ENCODE results near the gene ZNF782.
"Not testable (repeated sequence)": the region's sequence is repeated elsewhere in the genome, so short reads cannot be mapped to it uniquely, and the experiment has no call there.

ZNF782 gene

GRCh38 chr9:96871176-96871575 lies 16.9 kb upstream of the ZNF782 start:
- FAIRE-seq, result no peak
- DNase-seq (ENCODE audit: insufficient read length), result no peak
- TF ChIP-seq POLR2A (IDR thresholded peaks at IDR 0.05; ENCODE audit: low read depth, low read length) (no peak), TAF1 (IDR thresholded peaks at IDR 0.05; ENCODE audit: borderline replicate concordance, low read depth, low read length) (no peak), POLR2AphosphoS5 (IDR thresholded peaks at IDR 0.05; ENCODE audit: low read depth, low read length) (no peak)

GRCh38 chr9:96868709-96869108 lies 14.4 kb upstream of the ZNF782 start:
- DNase-seq (ENCODE audit: insufficient read length) (no peak), FAIRE-seq (no peak)
- TF ChIP-seq TAF1 (IDR thresholded peaks at IDR 0.05; ENCODE audit: borderline replicate concordance, low read depth, low read length) (no peak), POLR2A (IDR thresholded peaks at IDR 0.05; ENCODE audit: low read depth, low read length) (no peak), POLR2AphosphoS5 (IDR thresholded peaks at IDR 0.05; ENCODE audit: low read depth, low read length) (no peak)

- DNase-seq (ENCODE audit: insufficient read length), result no peak
- no peak for TF ChIP-seq POLR2A (IDR thresholded peaks at IDR 0.05; ENCODE audit: low read depth, low read length)
- TF ChIP-seq POLR2AphosphoS5 (IDR thresholded peaks at IDR 0.05; ENCODE audit: low read depth, low read length), result no peak
- no peak for FAIRE-seq
Measured at GRCh38 chr9:96867079-96867804, 12.9 kb upstream of the ZNF782 start.

- not testable (repeated sequence) for FAIRE-seq; DNase-seq (ENCODE audit: insufficient read length)
Measured at GRCh38 chr9:96865240-96865639, 10.9 kb upstream of the ZNF782 start.

GRCh38 chr9:96859461-96860198 lies 5.3 kb upstream of the ZNF782 start:
- no peak for TF ChIP-seq POLR2AphosphoS5 (IDR thresholded peaks at IDR 0.05; ENCODE audit: low read depth, low read length)
- TF ChIP-seq TAF1 (IDR thresholded peaks at IDR 0.05; ENCODE audit: borderline replicate concordance, low read depth, low read length), result no peak
- no peak for TF ChIP-seq POLR2A (IDR thresholded peaks at IDR 0.05; ENCODE audit: low read depth, low read length)
- DNase-seq (ENCODE audit: insufficient read length) (no peak), FAIRE-seq (no peak)

GRCh38 chr9:96858670-96859069 lies 4.4 kb upstream of the ZNF782 start:
- TF ChIP-seq POLR2A (IDR thresholded peaks at IDR 0.05; ENCODE audit: low read depth, low read length) (no peak), POLR2AphosphoS5 (IDR thresholded peaks at IDR 0.05; ENCODE audit: low read depth, low read length) (no peak), TAF1 (IDR thresholded peaks at IDR 0.05; ENCODE audit: borderline replicate concordance, low read depth, low read length) (no peak)
- no peak for FAIRE-seq
- DNase-seq (ENCODE audit: insufficient read length), result no peak

- no peak for FAIRE-seq
- TF ChIP-seq POLR2A (IDR thresholded peaks at IDR 0.05; ENCODE audit: low read depth, low read length) (no peak), TAF1 (IDR thresholded peaks at IDR 0.05; ENCODE audit: borderline replicate concordance, low read depth, low read length) (no peak), POLR2AphosphoS5 (IDR thresholded peaks at IDR 0.05; ENCODE audit: low read depth, low read length) (no peak)
- DNase-seq (ENCODE audit: insufficient read length), result no peak
Measured at GRCh38 chr9:96858018-96858573, 3.8 kb upstream of the ZNF782 start.

GRCh38 chr9:96856363-96857286 lies 2.3 kb upstream of the ZNF782 start:
- peak; percentile 68 for FAIRE-seq
- TF ChIP-seq POLR2AphosphoS5 (IDR thresholded peaks at IDR 0.05; ENCODE audit: low read depth, low read length), result no peak
- TF ChIP-seq TAF1 (IDR thresholded peaks at IDR 0.05; ENCODE audit: borderline replicate concordance, low read depth, low read length), result no peak
- TF ChIP-seq POLR2A (IDR thresholded peaks at IDR 0.05; ENCODE audit: low read depth, low read length), result no peak
- DNase-seq (ENCODE audit: insufficient read length), result no peak

GRCh38 chr9:96854651-96855273 lies 448 bp upstream of the ZNF782 start:
- FAIRE-seq (no peak), DNase-seq (ENCODE audit: insufficient read length) (no peak)
- no peak for TF ChIP-seq POLR2AphosphoS5 (IDR thresholded peaks at IDR 0.05; ENCODE audit: low read depth, low read length)
- TF ChIP-seq POLR2A (IDR thresholded peaks at IDR 0.05; ENCODE audit: low read depth, low read length), result no peak
- no peak for TF ChIP-seq TAF1 (IDR thresholded peaks at IDR 0.05; ENCODE audit: borderline replicate concordance, low read depth, low read length)

GRCh38 chr9:96852676-96853075 lies 1.6 kb downstream of the ZNF782 start:
- no peak for TF ChIP-seq POLR2A (IDR thresholded peaks at IDR 0.05; ENCODE audit: low read depth, low read length)
- TF ChIP-seq TAF1 (IDR thresholded peaks at IDR 0.05; ENCODE audit: borderline replicate concordance, low read depth, low read length), result no peak
- no peak for TF ChIP-seq POLR2AphosphoS5 (IDR thresholded peaks at IDR 0.05; ENCODE audit: low read depth, low read length)
- DNase-seq (ENCODE audit: insufficient read length), result no peak
- no peak for FAIRE-seq

GRCh38 chr9:96844040-96844439 lies 10.3 kb downstream of the ZNF782 start:
- DNase-seq (ENCODE audit: insufficient read length) (no peak), FAIRE-seq (no peak)
- TF ChIP-seq POLR2A (IDR thresholded peaks at IDR 0.05; ENCODE audit: low read depth, low read length) (no peak), POLR2AphosphoS5 (IDR thresholded peaks at IDR 0.05; ENCODE audit: low read depth, low read length) (no peak), TAF1 (IDR thresholded peaks at IDR 0.05; ENCODE audit: borderline replicate concordance, low read depth, low read length) (no peak)

All from GM12892 (cell line).